GM23338 (cell line): ENCODE measurements around the gene PUDP.

ENCODE experiments used
- CREB1 ChIP-seq: fragments of 250-450 bp; sonication (Bioruptor Pico); IDR thresholded peaks from 2 replicates; pipeline ENCODE4 v1.5.0; 2020; ENCODE audit warnings: low read depth, mild to moderate bottlenecking, moderate library complexity
- CTCF ChIP-seq, 2 experiments: fragments of 200-600 bp in 1 of 2; sonication (generic) in 1 of 2; conservative IDR thresholded peaks; 2 replicates each; pipeline versions ENCODE4 v1.5.1 to v1.6.1; 2016 to 2017; ENCODE audit warnings: antibody characterized with exemption in 2 of 2, low read depth in 2 of 2, mild to moderate bottlenecking in 2 of 2, moderate library complexity in 1 of 2
- REST ChIP-seq: IDR thresholded peaks from one replicate; pipeline ENCODE4 v1.6.1; 2018; ENCODE audit warnings: antibody characterized with exemption; ENCODE audit not compliant: unreplicated experiment

GRCh38 chrX:7164174-7164573 lies 16.2 kb upstream of the PUDP start:
- 0 out of 4 replicates have a peak, but pooled peaks of 1 of the 2 experiments have one; percentile 19 for TF ChIP-seq CTCF (conservative IDR thresholded peaks at IDR 0.05; ENCODE audit: low read depth in 2 of 2)
- TF ChIP-seq CREB1 (CRISPR knock-in tag): no peak
- TF ChIP-seq REST: no peak
